Measurements from ENCODE around the gene SDK1. TPM values are rescaled to one million over a fixed set of nuclear protein-coding genes. Genes with fewer than 3 reads are reported as not detected.
A peak's percentile ranks its signal among the peaks of the same experiment; 100 is the strongest.

SDK1 gene
- total and polyA plus RNA-seq, 2 experiments from 2014 or later, result 2.1 to 10.0 TPM

DNA sequence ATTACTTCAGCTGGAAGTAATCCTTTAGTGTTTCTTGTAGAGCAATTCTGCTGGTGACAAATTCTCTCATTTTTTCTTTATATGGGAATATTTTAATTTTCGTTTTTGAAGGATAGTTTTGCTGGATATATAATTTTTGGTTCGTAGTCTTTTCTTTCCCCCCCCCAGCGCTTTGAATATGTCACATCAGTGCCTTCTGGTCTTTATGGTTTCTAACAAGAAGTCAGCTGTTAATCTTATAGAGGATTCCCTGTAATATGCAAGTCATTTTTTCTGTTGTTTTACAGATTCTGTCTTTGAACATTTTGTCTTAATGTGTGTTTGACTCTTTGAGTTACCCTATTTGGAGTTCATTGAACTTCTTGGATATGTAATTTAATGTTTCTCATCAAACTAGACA, 96.3 kb downstream of the SDK1 start:
- Mint-ChIP-seq H3K27ac (no peak overlapping the region), H3K36me3 (ENCODE audit: low read depth) (peaks cover 17% of the 10 kb centered on the region), H3K4me1 (peaks cover 18% of the 10 kb centered on the region; the same call in 2 of the 3 replicates), H3K9me3 (peaks cover 13% of the 10 kb centered on the region), H3K27me3 (ENCODE audit: insufficient read depth, low read depth, poor library complexity) (no peaks in the 10 kb centered on the region), H3K4me3 (no peak overlapping the region)
- no peak for DNase-seq (ENCODE audit: low spot score)
- no peaks in the 10 kb centered on the region for H3K79me2 ChIP-seq (replicated peaks; ENCODE audit: insufficient read depth)
- H3K27ac ChIP-seq (ENCODE audit: low read depth), result no peak overlapping the region
- no peaks in the 10 kb centered on the region for H3K27me3 ChIP-seq (ENCODE audit: insufficient read depth)
- no peak overlapping the region for H3K4me3 ChIP-seq
- H3K9me2 ChIP-seq (ENCODE audit: insufficient read depth), result no peaks in the 10 kb centered on the region
- H3K36me3 ChIP-seq (ENCODE audit: insufficient read depth), result peaks cover 4% of the 10 kb centered on the region; the same call in 1 of the 2 replicates
- ATAC-seq, result no peak
- no peak overlapping the region for H2AFZ ChIP-seq
- H4K20me1 ChIP-seq (replicated peaks; ENCODE audit: insufficient read depth), result no peaks in the 10 kb centered on the region
- TF ChIP-seq JUNB (IDR thresholded peaks at IDR 0.05; ENCODE audit: unreplicated experiment), result no peak
- H3F3A ChIP-seq (replicated peaks; ENCODE audit: low read depth), result no peaks in the 10 kb centered on the region
- peaks cover 3% of the 10 kb centered on the region; the same call in 1 of the 2 replicates for H3K4me1 ChIP-seq (ENCODE audit: insufficient read depth)
- H3K4me2 ChIP-seq, result no peak overlapping the region

DNA sequence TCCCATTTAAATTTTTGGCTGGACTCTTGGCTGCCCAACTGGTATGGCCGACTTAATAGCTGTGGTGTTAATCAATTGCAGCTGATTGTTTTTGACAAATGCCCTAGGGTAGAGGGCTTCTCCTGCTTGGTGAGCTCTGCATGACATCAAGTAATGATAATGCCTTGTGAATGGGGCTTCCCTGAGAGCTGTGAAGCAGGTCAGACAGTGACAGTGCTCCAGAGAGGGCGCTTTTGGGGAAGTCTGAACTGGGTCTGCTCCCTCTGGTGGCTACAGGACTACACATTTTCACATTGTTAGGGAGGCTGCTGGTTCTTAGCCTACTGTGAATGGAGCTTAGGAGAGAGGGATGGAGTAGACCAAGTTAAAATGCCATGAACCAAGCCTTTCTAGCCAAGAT, 98.8 kb downstream of the SDK1 start:
- no peaks in the 10 kb centered on the region for H3F3A ChIP-seq (replicated peaks; ENCODE audit: low read depth)
- TF ChIP-seq CREB1 (CRISPR knock-in tag; IDR thresholded peaks at IDR 0.05; ENCODE audit: low read depth) (0 out of 2 replicates have a peak, but pooled peaks have one; percentile 38), ZNF114 (CRISPR knock-in tag; IDR thresholded peaks at IDR 0.05) (no peak), CTCF (conservative IDR thresholded peaks at IDR 0.05; ENCODE audit: low read depth in 2 of 2) (peak; percentile 82 to 92), EZH2phosphoT487 (IDR thresholded peaks at IDR 0.05; ENCODE audit: unreplicated experiment) (no peak), JUNB (IDR thresholded peaks at IDR 0.05; ENCODE audit: unreplicated experiment) (no peak), NANOG (IDR thresholded peaks at IDR 0.05; ENCODE audit: borderline replicate concordance) (peak; percentile 42; the same call in 1 of the 2 replicates)
- TF ChIP-seq, protein P1, sequence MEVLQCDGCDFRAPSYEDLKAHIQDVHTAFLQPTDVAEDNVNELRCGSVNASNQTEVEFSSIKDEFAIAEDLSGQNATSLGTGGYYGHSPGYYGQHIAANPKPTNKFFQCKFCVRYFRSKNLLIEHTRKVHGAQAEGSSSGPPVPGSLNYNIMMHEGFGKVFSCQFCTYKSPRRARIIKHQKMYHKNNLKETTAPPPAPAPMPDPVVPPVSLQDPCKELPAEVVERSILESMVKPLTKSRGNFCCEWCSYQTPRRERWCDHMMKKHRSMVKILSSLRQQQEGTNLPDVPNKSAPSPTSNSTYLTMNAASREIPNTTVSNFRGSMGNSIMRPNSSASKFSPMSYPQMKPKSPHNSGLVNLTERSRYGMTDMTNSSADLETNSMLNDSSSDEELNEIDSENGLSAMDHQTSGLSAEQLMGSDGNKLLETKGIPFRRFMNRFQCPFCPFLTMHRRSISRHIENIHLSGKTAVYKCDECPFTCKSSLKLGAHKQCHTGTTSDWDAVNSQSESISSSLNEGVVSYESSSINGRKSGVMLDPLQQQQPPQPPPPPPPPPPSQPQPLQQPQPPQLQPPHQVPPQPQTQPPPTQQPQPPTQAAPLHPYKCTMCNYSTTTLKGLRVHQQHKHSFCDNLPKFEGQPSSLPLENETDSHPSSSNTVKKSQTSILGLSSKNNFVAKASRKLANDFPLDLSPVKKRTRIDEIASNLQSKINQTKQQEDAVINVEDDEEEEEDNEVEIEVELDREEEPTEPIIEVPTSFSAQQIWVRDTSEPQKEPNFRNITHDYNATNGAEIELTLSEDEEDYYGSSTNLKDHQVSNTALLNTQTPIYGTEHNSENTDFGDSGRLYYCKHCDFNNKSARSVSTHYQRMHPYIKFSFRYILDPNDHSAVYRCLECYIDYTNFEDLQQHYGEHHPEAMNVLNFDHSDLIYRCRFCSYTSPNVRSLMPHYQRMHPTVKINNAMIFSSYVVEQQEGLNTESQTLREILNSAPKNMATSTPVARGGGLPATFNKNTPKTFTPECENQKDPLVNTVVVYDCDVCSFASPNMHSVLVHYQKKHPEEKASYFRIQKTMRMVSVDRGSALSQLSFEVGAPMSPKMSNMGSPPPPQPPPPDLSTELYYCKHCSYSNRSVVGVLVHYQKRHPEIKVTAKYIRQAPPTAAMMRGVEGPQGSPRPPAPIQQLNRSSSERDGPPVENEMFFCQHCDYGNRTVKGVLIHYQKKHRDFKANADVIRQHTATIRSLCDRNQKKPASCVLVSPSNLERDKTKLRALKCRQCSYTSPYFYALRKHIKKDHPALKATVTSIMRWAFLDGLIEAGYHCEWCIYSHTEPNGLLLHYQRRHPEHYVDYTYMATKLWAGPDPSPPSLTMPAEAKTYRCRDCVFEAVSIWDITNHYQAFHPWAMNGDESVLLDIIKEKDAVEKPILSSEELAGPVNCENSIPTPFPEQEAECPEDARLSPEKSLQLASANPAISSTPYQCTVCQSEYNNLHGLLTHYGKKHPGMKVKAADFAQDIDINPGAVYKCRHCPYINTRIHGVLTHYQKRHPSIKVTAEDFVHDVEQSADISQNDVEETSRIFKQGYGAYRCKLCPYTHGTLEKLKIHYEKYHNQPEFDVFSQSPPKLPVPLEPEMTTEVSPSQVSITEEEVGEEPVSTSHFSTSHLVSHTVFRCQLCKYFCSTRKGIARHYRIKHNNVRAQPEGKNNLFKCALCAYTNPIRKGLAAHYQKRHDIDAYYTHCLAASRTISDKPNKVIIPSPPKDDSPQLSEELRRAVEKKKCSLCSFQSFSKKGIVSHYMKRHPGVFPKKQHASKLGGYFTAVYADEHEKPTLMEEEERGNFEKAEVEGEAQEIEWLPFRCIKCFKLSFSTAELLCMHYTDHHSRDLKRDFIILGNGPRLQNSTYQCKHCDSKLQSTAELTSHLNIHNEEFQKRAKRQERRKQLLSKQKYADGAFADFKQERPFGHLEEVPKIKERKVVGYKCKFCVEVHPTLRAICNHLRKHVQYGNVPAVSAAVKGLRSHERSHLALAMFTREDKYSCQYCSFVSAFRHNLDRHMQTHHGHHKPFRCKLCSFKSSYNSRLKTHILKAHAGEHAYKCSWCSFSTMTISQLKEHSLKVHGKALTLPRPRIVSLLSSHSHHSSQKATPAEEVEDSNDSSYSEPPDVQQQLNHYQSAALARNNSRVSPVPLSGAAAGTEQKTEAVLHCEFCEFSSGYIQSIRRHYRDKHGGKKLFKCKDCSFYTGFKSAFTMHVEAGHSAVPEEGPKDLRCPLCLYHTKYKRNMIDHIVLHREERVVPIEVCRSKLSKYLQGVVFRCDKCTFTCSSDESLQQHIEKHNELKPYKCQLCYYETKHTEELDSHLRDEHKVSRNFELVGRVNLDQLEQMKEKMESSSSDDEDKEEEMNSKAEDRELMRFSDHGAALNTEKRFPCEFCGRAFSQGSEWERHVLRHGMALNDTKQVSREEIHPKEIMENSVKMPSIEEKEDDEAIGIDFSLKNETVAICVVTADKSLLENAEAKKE (CRISPR knock-in tag; IDR thresholded peaks at IDR 0.05), result peak; percentile 89
- H3K4me3 Mint-ChIP-seq, result no peak overlapping the region
- H3K27me3 ChIP-seq (ENCODE audit: insufficient read depth), result no peaks in the 10 kb centered on the region
- no peak overlapping the region for H3K27ac ChIP-seq (ENCODE audit: low read depth)
- DNase-seq (ENCODE audit: low spot score) (peak; percentile 95), ATAC-seq (peak; percentile 100)
- no peaks in the 10 kb centered on the region for H4K20me1 ChIP-seq (replicated peaks; ENCODE audit: insufficient read depth)
- H3K9me2 ChIP-seq (ENCODE audit: insufficient read depth), result no peaks in the 10 kb centered on the region
- H3K36me3 Mint-ChIP-seq (ENCODE audit: low read depth), result peaks cover 17% of the 10 kb centered on the region
- H3K27ac Mint-ChIP-seq, result no peak overlapping the region
- no peak overlapping the region for H3K4me3 ChIP-seq
- H2AFZ ChIP-seq, result no peak overlapping the region
- no peaks in the 10 kb centered on the region for H3K27me3 Mint-ChIP-seq (ENCODE audit: insufficient read depth, low read depth, poor library complexity)
- no peak overlapping the region for H3K4me2 ChIP-seq
- H3K79me2 ChIP-seq (replicated peaks; ENCODE audit: insufficient read depth), result no peaks in the 10 kb centered on the region
- peaks cover 4% of the 10 kb centered on the region; the same call in 1 of the 2 replicates for H3K36me3 ChIP-seq (ENCODE audit: insufficient read depth)
- H3K4me1 ChIP-seq (ENCODE audit: insufficient read depth), result peaks cover 3% of the 10 kb centered on the region; the same call in 1 of the 2 replicates
- peaks cover 18% of the 10 kb centered on the region; the same call in 2 of the 3 replicates for H3K4me1 Mint-ChIP-seq
- peaks cover 13% of the 10 kb centered on the region for H3K9me3 Mint-ChIP-seq

Measured in GM23338 (cell line).